D721Med (cell line): ENCODE data around the gene ACAD9.
"Not testable (repeated sequence)": the region's sequence is repeated elsewhere in the genome, so short reads cannot be mapped to it uniquely, and the experiment has no call there.

Experiments
- DNase-seq: peaks from one replicate; pipeline ENCODE4 v3.0.0; 2011; ENCODE audit warnings: low spot score; ENCODE audit not compliant: insufficient read length
- FAIRE-seq: peaks from 2 replicates; lab custom pipeline; 2011; peaks lifted over from hg19 to GRCh38; lab: Jason Lieb, UNC
- TF ChIP-seq, protein P1 (sequence below): IDR thresholded peaks from 2 replicates; pipeline ENCODE4 v1.5.1; 2012; ENCODE audit warnings: mild to moderate bottlenecking, control low read depth; ENCODE audit not compliant: insufficient read depth; ENCODE audit errors: missing control alignments

ACAD9 gene

DNA sequence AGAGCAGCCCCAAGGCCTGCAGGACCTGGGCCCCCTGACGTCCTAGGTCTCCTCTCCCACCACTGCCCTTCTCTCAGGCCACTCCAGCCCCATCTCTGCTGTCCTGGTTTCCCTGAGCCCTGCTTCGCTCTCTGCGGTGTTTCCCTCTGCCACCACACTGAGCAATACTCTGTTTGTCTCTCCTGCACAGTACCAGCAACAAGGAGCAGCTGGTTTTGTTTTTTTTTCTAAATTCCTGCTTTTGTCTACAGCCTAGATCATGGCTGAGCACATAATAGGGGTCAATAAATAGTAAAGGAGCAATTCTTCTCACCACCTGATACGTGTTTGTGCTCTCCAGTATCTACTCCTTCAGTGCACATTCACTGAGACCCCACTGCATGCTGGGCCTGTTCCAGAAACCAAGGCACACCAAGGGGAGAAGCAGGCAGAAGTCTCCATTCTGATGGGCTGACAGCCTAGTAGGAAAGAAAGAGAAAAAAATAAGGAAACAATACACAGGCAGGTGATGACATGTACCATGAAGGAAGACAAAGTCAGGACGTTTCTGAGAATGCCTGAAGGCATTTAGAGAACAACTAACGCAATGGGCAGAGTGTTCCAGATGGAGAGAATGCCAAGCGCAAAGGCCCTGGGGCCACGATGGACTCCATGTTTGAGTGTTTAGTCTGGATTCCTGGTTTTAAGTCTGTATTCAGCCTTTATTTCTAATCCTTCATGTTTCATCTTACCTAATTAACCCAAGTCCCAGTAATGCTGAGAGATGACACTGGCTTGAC, 6.0 kb upstream of the ACAD9 start:
- no peak for FAIRE-seq
- no peak for DNase-seq
- TF ChIP-seq, protein P1, sequence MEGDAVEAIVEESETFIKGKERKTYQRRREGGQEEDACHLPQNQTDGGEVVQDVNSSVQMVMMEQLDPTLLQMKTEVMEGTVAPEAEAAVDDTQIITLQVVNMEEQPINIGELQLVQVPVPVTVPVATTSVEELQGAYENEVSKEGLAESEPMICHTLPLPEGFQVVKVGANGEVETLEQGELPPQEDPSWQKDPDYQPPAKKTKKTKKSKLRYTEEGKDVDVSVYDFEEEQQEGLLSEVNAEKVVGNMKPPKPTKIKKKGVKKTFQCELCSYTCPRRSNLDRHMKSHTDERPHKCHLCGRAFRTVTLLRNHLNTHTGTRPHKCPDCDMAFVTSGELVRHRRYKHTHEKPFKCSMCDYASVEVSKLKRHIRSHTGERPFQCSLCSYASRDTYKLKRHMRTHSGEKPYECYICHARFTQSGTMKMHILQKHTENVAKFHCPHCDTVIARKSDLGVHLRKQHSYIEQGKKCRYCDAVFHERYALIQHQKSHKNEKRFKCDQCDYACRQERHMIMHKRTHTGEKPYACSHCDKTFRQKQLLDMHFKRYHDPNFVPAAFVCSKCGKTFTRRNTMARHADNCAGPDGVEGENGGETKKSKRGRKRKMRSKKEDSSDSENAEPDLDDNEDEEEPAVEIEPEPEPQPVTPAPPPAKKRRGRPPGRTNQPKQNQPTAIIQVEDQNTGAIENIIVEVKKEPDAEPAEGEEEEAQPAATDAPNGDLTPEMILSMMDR = no peak

DNA sequence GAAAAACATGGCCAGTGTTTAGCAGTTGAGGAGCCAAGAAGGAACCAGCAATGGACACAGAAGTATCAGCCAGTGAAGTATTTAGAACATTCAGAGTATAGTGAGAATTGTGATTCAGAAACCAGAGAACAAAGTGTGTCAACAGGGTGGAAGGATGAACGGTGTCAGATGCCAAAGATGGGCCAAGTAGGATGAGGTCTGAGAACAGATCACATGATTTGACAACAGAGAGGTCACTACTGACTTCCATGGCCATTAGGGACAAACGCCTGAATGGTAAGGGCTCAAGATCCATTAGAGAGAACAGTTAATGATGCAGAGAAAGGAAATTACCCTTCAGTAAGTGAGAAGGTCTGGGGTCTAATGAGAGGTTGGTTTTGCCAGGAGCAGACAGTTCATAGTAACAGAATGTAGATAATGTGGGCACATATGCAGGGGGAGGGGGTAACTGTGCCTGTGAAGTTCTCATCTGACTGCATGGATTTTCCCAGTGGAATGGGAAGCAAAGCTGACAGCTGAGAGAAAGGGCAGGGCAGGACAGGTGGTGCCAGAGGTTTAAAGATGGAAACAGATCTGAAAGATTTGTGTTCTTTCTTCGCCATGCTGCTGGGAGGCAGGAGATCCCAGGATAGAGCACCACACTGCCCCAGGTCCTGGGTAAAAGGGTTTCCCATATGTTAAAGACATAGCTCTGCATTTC, 4.8 kb upstream of the ACAD9 start:
- DNase-seq = no peak
- no peak for FAIRE-seq
- TF ChIP-seq, protein P1 = no peak

DNA sequence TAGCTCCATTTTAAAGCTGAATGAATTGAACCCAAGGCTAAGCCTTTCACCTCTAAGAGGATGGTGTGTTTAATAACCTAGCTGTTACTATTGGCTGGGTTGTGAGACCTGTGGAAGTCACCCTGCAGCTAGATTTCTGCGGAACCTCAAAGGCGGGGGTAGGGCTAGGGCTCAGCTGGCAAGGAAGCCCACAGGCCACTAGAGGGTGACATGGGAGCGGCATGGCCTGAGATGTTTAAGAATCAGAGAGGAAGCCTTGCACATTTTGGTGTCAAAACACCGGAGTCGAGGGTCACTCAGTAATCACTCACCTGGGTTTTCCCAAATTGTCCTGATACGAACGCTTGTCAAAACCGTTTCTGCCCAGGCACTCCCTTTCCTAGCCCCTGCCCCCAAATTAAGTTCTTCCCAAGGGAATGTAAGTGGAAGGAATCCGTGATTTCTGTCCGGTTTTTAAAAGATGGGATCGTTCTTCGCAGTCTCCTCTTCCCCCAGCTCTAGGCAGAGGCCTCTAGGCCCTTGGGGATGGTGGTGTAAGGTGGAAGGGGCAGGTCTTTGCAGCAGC, 3.8 kb upstream of the ACAD9 start:
- DNase-seq (peak; percentile 38), FAIRE-seq (no peak)
- TF ChIP-seq, protein P1 = peak; percentile 56

- no peak for FAIRE-seq
- DNase-seq = no peak
- TF ChIP-seq, protein P1 = no peak
Observed at GRCh38 chr3:128878011-128878457, 1.4 kb upstream of the ACAD9 start.

DNA sequence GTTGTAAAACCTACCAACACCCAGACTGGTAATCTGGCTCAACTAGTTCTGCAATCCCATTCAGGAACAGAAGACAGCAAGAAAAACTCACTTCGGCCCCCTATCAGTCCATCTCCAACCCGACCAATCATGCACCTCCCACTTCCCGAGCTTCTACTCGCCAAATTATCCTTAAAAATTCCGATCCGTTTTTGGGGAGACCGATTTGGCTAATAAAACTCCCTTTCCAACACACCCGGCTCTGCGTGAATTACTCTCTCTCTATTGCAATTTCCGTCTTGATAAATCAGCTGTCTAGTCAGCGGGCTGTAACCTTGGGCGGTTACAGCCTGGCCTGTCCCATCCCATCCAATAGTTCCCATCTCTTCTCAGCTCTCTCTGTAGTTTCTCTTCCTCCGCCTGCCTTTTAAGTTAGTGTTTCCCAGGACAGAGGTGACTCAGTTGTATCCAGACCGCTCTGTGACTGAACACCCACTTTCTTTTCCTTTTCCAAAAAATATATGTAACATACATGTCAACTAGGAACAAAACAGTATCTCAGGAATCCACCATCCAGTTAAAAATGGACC, 780 bp upstream of the ACAD9 start:
- TF ChIP-seq, protein P1 = no peak
- FAIRE-seq (no peak), DNase-seq (no peak)

DNA sequence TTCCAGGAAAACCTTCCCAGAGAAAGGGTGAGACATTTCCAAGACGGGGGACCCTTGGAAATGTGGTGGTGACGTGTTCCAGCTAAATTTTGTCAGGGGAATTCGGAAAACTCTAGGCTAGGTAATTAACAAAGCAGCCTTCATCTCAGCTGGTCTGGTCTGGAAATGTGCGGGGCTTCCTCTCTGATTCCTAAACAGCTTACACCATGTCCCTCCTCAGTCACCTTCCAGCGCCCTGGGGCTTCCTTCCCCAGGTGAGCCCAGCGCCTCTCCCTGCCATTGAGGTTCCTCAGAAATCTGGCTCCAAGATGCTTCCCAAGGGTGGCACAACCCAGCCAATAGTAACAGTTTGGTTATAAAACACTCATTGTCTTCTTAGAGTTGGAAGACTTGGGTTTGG, 571 bp downstream of the ACAD9 start:
- DNase-seq (no peak), FAIRE-seq (no peak)
- TF ChIP-seq, protein P1 = no peak

DNA sequence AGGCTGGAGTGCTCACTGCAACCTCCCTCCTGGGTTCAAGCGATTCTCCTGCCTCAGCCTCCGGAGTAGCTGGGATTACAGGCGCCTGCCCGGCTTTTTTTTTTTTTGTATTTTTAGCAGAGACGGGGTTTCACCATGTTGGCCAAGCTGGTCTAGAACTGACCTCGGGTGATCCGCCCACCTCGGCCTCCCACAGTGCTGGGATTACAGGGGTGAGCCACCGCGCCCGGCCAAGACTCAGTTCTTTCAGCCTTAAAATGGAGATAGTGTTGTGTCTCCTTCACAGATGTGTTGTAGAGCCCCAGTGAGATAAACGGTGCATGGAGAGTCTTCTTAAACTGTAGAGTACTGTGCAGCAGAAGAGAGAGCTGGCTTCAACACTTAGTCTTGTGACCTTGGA, 1.0 kb downstream of the ACAD9 start:
- FAIRE-seq, DNase-seq: not testable (repeated sequence)
